ENCODE results near the gene EPS8L2.

Gene EPS8L2

DNA sequence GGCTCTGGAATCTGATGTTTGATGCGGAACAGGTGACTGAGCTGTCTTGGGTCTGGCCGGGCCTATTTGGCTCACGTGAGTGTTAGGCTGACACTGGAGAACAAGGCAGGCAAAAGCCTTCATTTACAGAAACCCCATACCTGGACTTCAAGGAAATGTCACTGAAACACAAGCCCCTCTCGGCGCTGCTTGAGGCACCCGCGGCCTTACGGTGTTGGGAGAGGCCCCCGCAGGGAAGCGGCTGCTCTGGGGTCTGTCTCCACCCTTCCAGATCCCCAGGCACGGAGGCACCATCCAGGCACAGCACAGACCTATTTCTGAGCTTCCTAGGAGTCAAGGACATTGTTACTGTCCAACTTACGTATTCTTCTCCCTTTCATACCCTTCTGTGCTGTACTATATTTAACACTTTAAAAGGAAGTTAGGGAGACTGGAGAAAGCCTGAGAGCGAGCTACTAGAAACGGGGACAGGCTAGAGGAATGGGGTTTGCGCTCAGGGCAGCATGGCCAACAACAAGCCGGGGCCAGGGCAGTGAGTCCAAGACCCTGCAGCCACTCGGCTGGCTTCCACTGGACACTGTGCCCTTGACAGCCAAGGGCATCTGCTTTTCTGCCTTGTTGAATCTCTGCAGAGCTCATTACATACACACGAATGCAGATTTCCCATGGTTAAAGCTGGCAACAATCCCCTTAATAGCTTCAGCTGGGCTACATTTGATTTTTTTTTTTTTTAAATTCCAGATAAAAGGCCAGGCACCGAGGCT is 45.2 kb upstream of the EPS8L2 start:
- ChIA-PET CTCF (interaction anchor here (1.1 to 3.3 kb wide), 9 partner anchors 11 to 105 kb away, joined by 3 to 22 read pairs (median 4); partner anchors contain the start of gene DEAF1), POLR2A (no interaction called here)
- 96% methylated on average over 18 of the region's 19 CpGs for WGBS (ENCODE audit: insufficient coverage)
- Histone ChIP-seq H3K27me3 (replicated peaks in 2 of 5; ENCODE audit: control insufficient read depth in 4 of 5, insufficient read depth in 5 of 5, low read length in 4 of 5) (no peaks in the 10 kb centered on the region), H3K36me3 (ENCODE audit: control insufficient read depth in 4 of 4, insufficient read depth in 4 of 4, low read length in 3 of 4) (peaks cover 3 to 75% (median 40%) of the 10 kb centered on the region in 4 experiments), H3K4me1 (ENCODE audit: control extremely low read depth in 1 of 4, control insufficient read depth in 4 of 4, insufficient read depth in 4 of 4, low read length in 3 of 4) (peaks cover 0 to 4% (median 0%) of the 10 kb centered on the region in 4 experiments), H3K27ac (ENCODE audit: insufficient read depth in 1 of 2, low read depth in 1 of 2, low read length in 2 of 2, poor library complexity in 1 of 2, severe bottlenecking in 2 of 2) (no peak overlapping the region), H3K4me3 (ENCODE audit: control insufficient read depth in 1 of 7, extremely low read depth in 1 of 7, insufficient read depth in 4 of 7, low read depth in 2 of 7, low read length in 6 of 7) (no peak overlapping the region), H3K9me3 (ENCODE audit: control extremely low read depth in 1 of 5, control insufficient read depth in 4 of 5, insufficient read depth in 2 of 5, low read depth in 1 of 5, low read length in 4 of 5) (no peaks in the 10 kb centered on the region)
- DNase-seq: no peak

DNA sequence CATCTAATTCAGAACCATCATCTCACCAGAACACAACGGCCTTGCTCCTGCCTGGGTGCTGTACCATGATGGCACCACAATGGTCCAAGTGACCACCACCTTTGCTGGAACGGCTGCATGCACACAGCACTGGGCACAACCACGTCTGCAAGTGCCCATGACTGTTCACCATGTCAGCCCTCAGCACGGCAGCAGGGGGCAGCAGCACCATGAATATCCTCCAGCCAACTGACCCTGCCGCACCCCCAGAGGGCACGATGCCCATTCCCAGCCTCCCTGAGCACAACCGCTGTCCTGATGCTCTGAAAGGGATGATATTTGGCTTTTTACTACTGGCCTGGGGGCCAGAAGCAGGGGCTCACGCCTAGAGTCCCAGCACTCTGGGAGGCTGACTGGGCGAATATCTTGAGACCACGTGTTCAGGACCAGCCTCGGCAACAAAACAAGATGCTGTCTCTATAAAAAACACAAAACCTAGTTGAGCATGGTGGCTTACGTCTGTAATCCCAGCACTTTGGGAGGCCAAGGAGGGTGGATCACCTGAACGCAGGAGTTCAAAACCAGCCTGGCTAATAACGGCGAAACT is 43.2 kb upstream of the EPS8L2 start:
- H3K27ac ChIP-seq (ENCODE audit: insufficient read depth in 1 of 2, low read depth in 1 of 2, low read length in 2 of 2, poor library complexity in 1 of 2, severe bottlenecking in 2 of 2): no peak overlapping the region
- ChIA-PET CTCF (interaction anchor here (0.5 to 3.3 kb wide), 14 partner anchors 9 to 113 kb away, joined by 3 to 22 read pairs (median 3); no protein-coding TSS in a partner anchor), POLR2A (no interaction called here)
- no peaks in the 10 kb centered on the region for H3K27me3 ChIP-seq (replicated peaks in 2 of 5; ENCODE audit: control insufficient read depth in 4 of 5, insufficient read depth in 5 of 5, low read length in 4 of 5)
- peak; percentile 43 to 55 (median 50) for DNase-seq
- peaks cover 0 to 8% (median 0%) of the 10 kb centered on the region in 4 experiments for H3K4me1 ChIP-seq (ENCODE audit: control extremely low read depth in 1 of 4, control insufficient read depth in 4 of 4, insufficient read depth in 4 of 4, low read length in 3 of 4)
- peaks cover 7 to 69% (median 39%) of the 10 kb centered on the region in 4 experiments for H3K36me3 ChIP-seq (ENCODE audit: control insufficient read depth in 4 of 4, insufficient read depth in 4 of 4, low read length in 3 of 4)
- WGBS (ENCODE audit: insufficient coverage): 81% methylated on average over 12 of the region's 15 CpGs
- no peak overlapping the region for H3K4me3 ChIP-seq (ENCODE audit: control insufficient read depth in 1 of 7, extremely low read depth in 1 of 7, insufficient read depth in 4 of 7, low read depth in 2 of 7, low read length in 6 of 7)
- H3K9me3 ChIP-seq (ENCODE audit: control extremely low read depth in 1 of 5, control insufficient read depth in 4 of 5, insufficient read depth in 2 of 5, low read depth in 1 of 5, low read length in 4 of 5): no peaks in the 10 kb centered on the region

DNA sequence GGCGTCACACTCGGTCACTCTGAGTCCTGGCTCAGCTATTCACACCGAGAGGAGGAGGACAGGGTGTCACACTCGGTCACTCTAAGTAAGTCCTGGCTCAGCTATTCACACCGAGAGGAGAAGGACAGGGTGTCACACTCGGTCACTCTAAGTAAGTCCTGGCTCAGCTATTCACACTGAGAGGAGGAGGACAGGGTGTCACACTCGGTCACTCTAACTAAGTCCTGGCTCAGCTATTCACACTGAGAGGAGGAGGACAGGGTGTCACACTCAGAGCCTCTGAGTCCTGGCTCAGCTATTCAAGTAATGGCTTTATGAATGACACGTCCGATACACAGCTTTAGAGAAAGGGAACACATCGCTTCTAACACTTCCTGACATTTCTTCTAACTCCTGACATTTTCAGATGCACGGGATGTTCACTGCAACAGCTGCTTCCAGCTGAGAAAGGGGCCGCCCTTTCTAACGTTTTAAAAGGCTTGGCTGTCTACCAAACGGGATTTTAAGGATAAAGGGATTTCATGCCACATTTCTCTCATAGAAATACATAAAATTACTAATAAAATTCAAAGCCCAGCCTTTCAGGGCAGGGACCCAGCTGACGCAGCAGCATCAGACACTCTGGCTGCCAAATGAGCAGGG is 40.8 kb upstream of the EPS8L2 start:
- 94% methylated on average over 11 of the region's 15 CpGs for WGBS (ENCODE audit: insufficient coverage)
- peaks cover 0 to 8% (median 0%) of the 10 kb centered on the region in 4 experiments for H3K4me1 ChIP-seq (ENCODE audit: control extremely low read depth in 1 of 4, control insufficient read depth in 4 of 4, insufficient read depth in 4 of 4, low read length in 3 of 4)
- H3K27me3 ChIP-seq (replicated peaks in 2 of 5; ENCODE audit: control insufficient read depth in 4 of 5, insufficient read depth in 5 of 5, low read length in 4 of 5): no peaks in the 10 kb centered on the region
- ChIA-PET CTCF (interaction anchor here (0.6 to 2.1 kb wide), 5 partner anchors 9 to 350 kb away, joined by 3 to 13 read pairs (median 4); no protein-coding TSS in a partner anchor), POLR2A (no interaction called here)
- peak overlapping the region in 1 of 2 experiments; percentile 60 for H3K27ac ChIP-seq (ENCODE audit: insufficient read depth in 1 of 2, low read depth in 1 of 2, low read length in 2 of 2, poor library complexity in 1 of 2, severe bottlenecking in 2 of 2)
- H3K9me3 ChIP-seq (ENCODE audit: control extremely low read depth in 1 of 5, control insufficient read depth in 4 of 5, insufficient read depth in 2 of 5, low read depth in 1 of 5, low read length in 4 of 5): no peaks in the 10 kb centered on the region
- no peak overlapping the region for H3K4me3 ChIP-seq (ENCODE audit: control insufficient read depth in 1 of 7, extremely low read depth in 1 of 7, insufficient read depth in 4 of 7, low read depth in 2 of 7, low read length in 6 of 7)
- no peak for DNase-seq
- H3K36me3 ChIP-seq (ENCODE audit: control insufficient read depth in 4 of 4, insufficient read depth in 4 of 4, low read length in 3 of 4): peaks cover 9 to 56% (median 27%) of the 10 kb centered on the region in 4 experiments

DNA sequence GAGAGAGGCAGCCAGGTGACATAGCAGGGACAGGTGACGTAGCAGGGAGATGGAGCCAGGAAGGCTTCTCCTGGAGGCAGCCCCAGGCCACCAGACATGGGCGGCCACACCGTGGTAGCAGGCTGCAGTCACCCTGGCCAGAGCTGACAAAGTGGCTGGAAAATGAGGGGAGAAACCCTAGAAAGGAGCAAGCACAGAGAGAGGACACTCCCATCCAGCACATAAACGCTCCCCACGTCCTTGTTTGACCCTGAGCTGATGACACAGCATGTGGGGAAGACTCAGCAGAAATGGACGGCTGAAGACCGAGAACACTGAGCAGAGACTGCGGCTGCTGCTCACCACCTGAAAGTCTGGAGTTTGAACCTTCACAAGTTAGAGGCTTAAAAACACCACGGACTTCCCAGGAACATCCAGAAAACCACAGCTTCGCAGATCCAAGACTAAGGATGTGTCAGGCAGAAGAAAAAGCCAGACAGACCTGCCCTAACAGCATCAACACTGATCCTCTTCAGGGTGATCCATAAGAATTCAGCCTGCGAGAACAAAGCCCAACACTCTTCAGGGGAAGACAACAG is 40.2 kb upstream of the EPS8L2 start:
- WGBS (ENCODE audit: insufficient coverage): 49% methylated on average over 8 of the region's 11 CpGs
- H3K4me1 ChIP-seq (ENCODE audit: control extremely low read depth in 1 of 4, control insufficient read depth in 4 of 4, insufficient read depth in 4 of 4, low read length in 3 of 4): peaks cover 0 to 8% (median 0%) of the 10 kb centered on the region in 4 experiments
- peak overlapping the region in 1 of 2 experiments; percentile 60 for H3K27ac ChIP-seq (ENCODE audit: insufficient read depth in 1 of 2, low read depth in 1 of 2, low read length in 2 of 2, poor library complexity in 1 of 2, severe bottlenecking in 2 of 2)
- no peaks in the 10 kb centered on the region for H3K9me3 ChIP-seq (ENCODE audit: control extremely low read depth in 1 of 5, control insufficient read depth in 4 of 5, insufficient read depth in 2 of 5, low read depth in 1 of 5, low read length in 4 of 5)
- no peak overlapping the region for H3K4me3 ChIP-seq (ENCODE audit: control insufficient read depth in 1 of 7, extremely low read depth in 1 of 7, insufficient read depth in 4 of 7, low read depth in 2 of 7, low read length in 6 of 7)
- ChIA-PET POLR2A (no interaction called here), CTCF (interaction anchor here (0.6 to 2.6 kb wide), 7 partner anchors 8 to 351 kb away, joined by 3 to 8 read pairs (median 4); partner anchors contain the start of genes DEAF1 and TMEM80)
- peak; percentile 18 to 53 (median 44) for DNase-seq
- H3K36me3 ChIP-seq (ENCODE audit: control insufficient read depth in 4 of 4, insufficient read depth in 4 of 4, low read length in 3 of 4): peaks cover 9 to 50% (median 24%) of the 10 kb centered on the region in 4 experiments
- H3K27me3 ChIP-seq (replicated peaks in 2 of 5; ENCODE audit: control insufficient read depth in 4 of 5, insufficient read depth in 5 of 5, low read length in 4 of 5): no peaks in the 10 kb centered on the region

DNA sequence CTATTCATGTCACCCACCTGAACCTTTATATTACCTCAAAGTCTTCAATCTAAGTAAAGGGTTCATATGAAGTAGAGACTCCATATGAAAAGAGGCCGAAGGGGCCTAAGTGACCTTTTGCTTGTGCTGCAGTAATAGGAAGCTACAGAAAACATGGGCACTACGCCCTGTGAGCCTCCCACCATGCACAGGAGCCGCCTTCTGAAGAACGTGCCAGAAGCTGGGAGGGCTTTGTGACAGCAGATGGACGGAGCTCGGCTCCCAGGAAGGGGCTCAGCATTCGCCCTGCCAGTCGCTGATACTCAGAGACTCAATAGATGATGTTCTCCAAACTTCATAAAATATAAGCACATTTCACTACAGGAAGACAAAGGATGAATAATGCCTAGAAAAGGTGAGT is 32.2 kb upstream of the EPS8L2 start:
- Histone ChIP-seq H3K4me3 (ENCODE audit: control insufficient read depth in 1 of 7, extremely low read depth in 1 of 7, insufficient read depth in 4 of 7, low read depth in 2 of 7, low read length in 6 of 7) (no peak overlapping the region), H3K27me3 (replicated peaks in 2 of 5; ENCODE audit: control insufficient read depth in 4 of 5, insufficient read depth in 5 of 5, low read length in 4 of 5) (no peaks in the 10 kb centered on the region), H3K27ac (ENCODE audit: insufficient read depth in 1 of 2, low read depth in 1 of 2, low read length in 2 of 2, poor library complexity in 1 of 2, severe bottlenecking in 2 of 2) (no peak overlapping the region), H3K9me3 (ENCODE audit: control extremely low read depth in 1 of 5, control insufficient read depth in 4 of 5, insufficient read depth in 2 of 5, low read depth in 1 of 5, low read length in 4 of 5) (no peaks in the 10 kb centered on the region), H3K4me1 (ENCODE audit: control extremely low read depth in 1 of 4, control insufficient read depth in 4 of 4, insufficient read depth in 4 of 4, low read length in 3 of 4) (no peaks in the 10 kb centered on the region), H3K36me3 (ENCODE audit: control insufficient read depth in 4 of 4, insufficient read depth in 4 of 4, low read length in 3 of 4) (peaks cover 13 to 45% (median 27%) of the 10 kb centered on the region in 4 experiments)
- WGBS (ENCODE audit: insufficient coverage): 97% methylated on average over 8 of the region's 8 CpGs
- ChIA-PET POLR2A (interaction anchor here (1.0 kb wide), 1 partner anchor 8 kb away, joined by 3 read pairs; no protein-coding TSS in a partner anchor), CTCF (interaction anchor here (0.8 to 1.6 kb wide), 4 partner anchors 8 to 53 kb away, joined by 3 to 5 read pairs (median 3); no protein-coding TSS in a partner anchor)
- no peak for DNase-seq

DNA sequence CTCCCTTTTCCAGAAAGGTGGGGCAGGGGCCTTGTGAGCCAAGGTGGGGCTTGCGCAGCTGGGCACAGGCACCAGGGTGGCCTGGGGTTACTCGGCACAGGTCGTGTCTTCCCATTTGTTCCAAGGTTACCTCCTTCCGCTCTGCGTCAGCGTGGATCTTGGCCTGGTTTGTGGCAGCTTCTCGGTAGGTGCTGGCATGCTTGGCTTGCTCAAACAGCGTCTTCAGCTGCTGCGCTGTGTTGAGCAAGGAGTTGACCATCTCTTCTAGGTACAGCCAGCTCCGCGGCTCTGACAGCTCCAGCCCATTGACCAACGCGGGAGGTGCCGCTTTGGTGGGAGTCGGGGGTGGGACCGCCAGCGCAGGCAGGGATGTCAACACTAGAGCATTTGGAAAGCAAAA is 31.6 kb upstream of the EPS8L2 start:
- no peaks in the 10 kb centered on the region for H3K9me3 ChIP-seq (ENCODE audit: control extremely low read depth in 1 of 5, control insufficient read depth in 4 of 5, insufficient read depth in 2 of 5, low read depth in 1 of 5, low read length in 4 of 5)
- CTCF ChIA-PET: interaction anchor here (0.8 to 1.6 kb wide), 5 partner anchors 9 to 52 kb away, joined by 3 to 5 read pairs (median 3); no protein-coding TSS in a partner anchor
- no peak overlapping the region for H3K4me3 ChIP-seq (ENCODE audit: control insufficient read depth in 1 of 7, extremely low read depth in 1 of 7, insufficient read depth in 4 of 7, low read depth in 2 of 7, low read length in 6 of 7)
- 94% methylated on average over 14 of the region's 17 CpGs for WGBS (ENCODE audit: insufficient coverage)
- H3K27me3 ChIP-seq (replicated peaks in 2 of 5; ENCODE audit: control insufficient read depth in 4 of 5, insufficient read depth in 5 of 5, low read length in 4 of 5): no peaks in the 10 kb centered on the region
- peaks cover 13 to 49% (median 29%) of the 10 kb centered on the region in 4 experiments for H3K36me3 ChIP-seq (ENCODE audit: control insufficient read depth in 4 of 4, insufficient read depth in 4 of 4, low read length in 3 of 4)
- POLR2A ChIA-PET: interaction anchor here (1.0 kb wide), 1 partner anchor 7 kb away, joined by 3 read pairs; no protein-coding TSS in a partner anchor
- no peak overlapping the region for H3K27ac ChIP-seq (ENCODE audit: insufficient read depth in 1 of 2, low read depth in 1 of 2, low read length in 2 of 2, poor library complexity in 1 of 2, severe bottlenecking in 2 of 2)
- no peak for DNase-seq
- no peaks in the 10 kb centered on the region for H3K4me1 ChIP-seq (ENCODE audit: control extremely low read depth in 1 of 4, control insufficient read depth in 4 of 4, insufficient read depth in 4 of 4, low read length in 3 of 4)

Measured in common myeloid progenitor, CD34-positive (primary cell).